Measurements from ENCODE around the gene NEU2. TPM values are rescaled to one million over a fixed set of nuclear protein-coding genes. Genes with fewer than 3 reads are reported as not detected.
"Not testable (repeated sequence)": the region's sequence is repeated elsewhere in the genome, so short reads cannot be mapped to it uniquely, and the experiment has no call there.

The NEU2 gene
- total RNA-seq, 2 donors from 2014 or later = not detected

- H3K27ac Mint-ChIP-seq = no peak overlapping the region
- H3K9me3 Mint-ChIP-seq = no peaks in the 10 kb centered on the region
- H3K27me3 Mint-ChIP-seq (ENCODE audit: insufficient read depth) = no peaks in the 10 kb centered on the region
- no peaks in the 10 kb centered on the region for H3K36me3 Mint-ChIP-seq (ENCODE audit: low read depth)
- peak; percentile 40 for DNase-seq
- no peak overlapping the region for H3K9ac ChIP-seq (ENCODE audit: extremely low read depth, low read length, poor library complexity, severe bottlenecking)
- no peak for TF ChIP-seq CTCF (conservative IDR thresholded peaks at IDR 0.05)
- 91 to 92% methylated on average over 12 to 16 of the region's 16 CpGs for WGBS, 2 experiments (ENCODE audit: insufficient coverage in 1 of 2, insufficient read length in 1 of 2)
- H3K27me3 ChIP-seq (ENCODE audit: control insufficient read depth, insufficient read depth, low read length, poor library complexity, severe bottlenecking) = no peaks in the 10 kb centered on the region
- H3K4me1 ChIP-seq (ENCODE audit: control insufficient read depth, insufficient read depth, low read length) = peaks cover 4% of the 10 kb centered on the region
- H3K9me3 ChIP-seq (ENCODE audit: control insufficient read depth, low read length) = no peaks in the 10 kb centered on the region
- no peaks in the 10 kb centered on the region for H3K4me1 Mint-ChIP-seq
- no peak overlapping the region for H3K27ac ChIP-seq (ENCODE audit: low read depth, low read length)
- no peak overlapping the region for H3K4me3 Mint-ChIP-seq
- H3K4me3 ChIP-seq (ENCODE audit: low read length) = no peak overlapping the region
- H3K36me3 ChIP-seq (ENCODE audit: control insufficient read depth, insufficient read depth, low read length) = no peaks in the 10 kb centered on the region
Measured at GRCh38 chr2:233064530-233065199, 32.2 kb downstream of the NEU2 start.

GRCh38 chr2:233065200-233065589 lies 32.7 kb downstream of the NEU2 start:
- H3K36me3 Mint-ChIP-seq (ENCODE audit: low read depth); H3K36me3 ChIP-seq (ENCODE audit: control insufficient read depth, insufficient read depth, low read length); H3K27ac Mint-ChIP-seq; H3K9ac ChIP-seq (ENCODE audit: extremely low read depth, low read length, poor library complexity, severe bottlenecking); H3K4me1 Mint-ChIP-seq; H3K4me3 ChIP-seq (ENCODE audit: low read length); H3K4me1 ChIP-seq (ENCODE audit: control insufficient read depth, insufficient read depth, low read length); H3K27me3 Mint-ChIP-seq (ENCODE audit: insufficient read depth); H3K27me3 ChIP-seq (ENCODE audit: control insufficient read depth, insufficient read depth, low read length, poor library complexity, severe bottlenecking); H3K4me3 Mint-ChIP-seq; H3K9me3 ChIP-seq (ENCODE audit: control insufficient read depth, low read length); H3K9me3 Mint-ChIP-seq; H3K27ac ChIP-seq (ENCODE audit: low read depth, low read length): not testable (repeated sequence)
- 94 to 97% methylated on average over 2 to 4 of the region's 4 CpGs for WGBS, 2 experiments (ENCODE audit: insufficient coverage in 1 of 2, insufficient read length in 1 of 2)
- peak; percentile 6 for DNase-seq

GRCh38 chr2:233065954-233066470 lies 33.5 kb downstream of the NEU2 start:
- H3K4me3 ChIP-seq (ENCODE audit: low read length) = no peak overlapping the region
- H3K27ac Mint-ChIP-seq = no peak overlapping the region
- H3K9ac ChIP-seq (ENCODE audit: extremely low read depth, low read length, poor library complexity, severe bottlenecking) = no peak overlapping the region
- H3K36me3 ChIP-seq (ENCODE audit: control insufficient read depth, insufficient read depth, low read length) = no peaks in the 10 kb centered on the region
- no peak overlapping the region for H3K4me3 Mint-ChIP-seq
- H3K27ac ChIP-seq (ENCODE audit: low read depth, low read length) = no peak overlapping the region
- H3K27me3 Mint-ChIP-seq (ENCODE audit: insufficient read depth) = no peaks in the 10 kb centered on the region
- peak; percentile 10 for DNase-seq
- H3K9me3 ChIP-seq (ENCODE audit: control insufficient read depth, low read length) = no peaks in the 10 kb centered on the region
- H3K9me3 Mint-ChIP-seq = peaks cover 5% of the 10 kb centered on the region
- TF ChIP-seq CTCF (conservative IDR thresholded peaks at IDR 0.05) = no peak
- no peaks in the 10 kb centered on the region for H3K4me1 Mint-ChIP-seq
- H3K36me3 Mint-ChIP-seq (ENCODE audit: low read depth) = no peaks in the 10 kb centered on the region
- 92 to 93% methylated on average over 8 to 9 of the region's 9 CpGs for WGBS, 2 experiments (ENCODE audit: insufficient coverage in 1 of 2, insufficient read length in 1 of 2)
- no peaks in the 10 kb centered on the region for H3K27me3 ChIP-seq (ENCODE audit: control insufficient read depth, insufficient read depth, low read length, poor library complexity, severe bottlenecking)
- H3K4me1 ChIP-seq (ENCODE audit: control insufficient read depth, insufficient read depth, low read length) = peaks cover 3% of the 10 kb centered on the region
